CD1c-positive myeloid dendritic cell (primary cell): ENCODE results near the gene MTUS2.

ENCODE experiments used
- DNase-seq: peaks from one replicate; pipeline ENCODE4 v3.0.0-alpha.2; 2016; ENCODE audit errors: extremely low spot score

MTUS2 gene

GRCh38 chr13:29507356-29507755, 687.2 kb downstream of the MTUS2 start:
- DNase-seq: no peak

GRCh38 chr13:29508130-29508875, 688.2 kb downstream of the MTUS2 start:
- peak; percentile 81 for DNase-seq

- DNase-seq: no peak
Measured at GRCh38 chr13:29508876-29509252, 688.7 kb downstream of the MTUS2 start.

DNA sequence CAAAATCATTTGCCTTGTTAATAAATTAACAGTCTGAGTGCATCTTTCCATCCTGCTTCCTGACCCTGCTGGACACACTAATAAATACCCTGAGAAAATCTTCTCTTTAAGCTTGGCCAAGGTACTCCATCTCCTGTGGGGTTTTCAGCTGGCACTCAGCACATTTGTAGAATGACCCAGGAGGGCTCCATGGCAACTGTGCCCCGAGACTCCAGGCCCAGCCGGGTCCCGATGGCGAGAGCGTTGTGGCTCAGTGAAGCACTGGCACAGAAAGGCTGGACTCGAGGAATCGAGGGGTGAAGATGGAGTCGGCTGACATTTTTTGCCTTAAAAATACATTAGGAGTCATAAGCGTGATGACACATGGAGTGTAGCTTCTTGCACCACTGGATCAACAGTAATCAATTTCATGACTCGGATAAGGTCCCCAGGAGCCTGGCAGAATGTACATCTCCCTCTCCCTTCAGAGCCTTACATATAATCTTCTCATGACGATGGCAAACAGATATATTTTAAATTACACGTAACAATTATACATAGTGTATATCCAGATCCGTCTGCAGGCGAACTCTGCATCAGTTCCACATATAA, 690.0 kb downstream of the MTUS2 start:
- no peak for DNase-seq

DNA sequence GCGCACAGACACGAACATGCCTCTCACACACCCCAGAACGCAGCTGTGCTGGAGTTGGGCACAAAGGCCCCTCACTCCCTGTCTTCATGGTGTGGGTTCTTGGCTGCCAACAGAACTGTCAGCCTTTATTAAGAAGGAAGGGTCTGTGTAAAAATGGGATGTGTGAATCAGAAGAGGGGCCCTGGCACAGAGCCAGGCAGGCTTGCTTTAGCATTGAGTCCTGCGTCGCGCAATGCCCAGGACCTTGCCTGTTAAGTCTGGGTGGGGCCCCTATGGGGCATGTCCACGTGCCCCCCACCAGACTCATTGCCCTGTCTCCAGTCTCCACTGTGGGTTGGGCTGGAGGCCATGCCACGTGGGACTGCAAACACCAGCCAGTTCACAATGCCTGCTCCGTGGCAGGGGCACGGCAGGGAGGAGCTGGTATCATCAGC, 690.5 kb downstream of the MTUS2 start:
- no peak for DNase-seq

GRCh38 chr13:29511106-29511796, 691.1 kb downstream of the MTUS2 start:
- DNase-seq: no peak

- DNase-seq: no peak
Measured at GRCh38 chr13:29511980-29512379, 691.8 kb downstream of the MTUS2 start.

DNA sequence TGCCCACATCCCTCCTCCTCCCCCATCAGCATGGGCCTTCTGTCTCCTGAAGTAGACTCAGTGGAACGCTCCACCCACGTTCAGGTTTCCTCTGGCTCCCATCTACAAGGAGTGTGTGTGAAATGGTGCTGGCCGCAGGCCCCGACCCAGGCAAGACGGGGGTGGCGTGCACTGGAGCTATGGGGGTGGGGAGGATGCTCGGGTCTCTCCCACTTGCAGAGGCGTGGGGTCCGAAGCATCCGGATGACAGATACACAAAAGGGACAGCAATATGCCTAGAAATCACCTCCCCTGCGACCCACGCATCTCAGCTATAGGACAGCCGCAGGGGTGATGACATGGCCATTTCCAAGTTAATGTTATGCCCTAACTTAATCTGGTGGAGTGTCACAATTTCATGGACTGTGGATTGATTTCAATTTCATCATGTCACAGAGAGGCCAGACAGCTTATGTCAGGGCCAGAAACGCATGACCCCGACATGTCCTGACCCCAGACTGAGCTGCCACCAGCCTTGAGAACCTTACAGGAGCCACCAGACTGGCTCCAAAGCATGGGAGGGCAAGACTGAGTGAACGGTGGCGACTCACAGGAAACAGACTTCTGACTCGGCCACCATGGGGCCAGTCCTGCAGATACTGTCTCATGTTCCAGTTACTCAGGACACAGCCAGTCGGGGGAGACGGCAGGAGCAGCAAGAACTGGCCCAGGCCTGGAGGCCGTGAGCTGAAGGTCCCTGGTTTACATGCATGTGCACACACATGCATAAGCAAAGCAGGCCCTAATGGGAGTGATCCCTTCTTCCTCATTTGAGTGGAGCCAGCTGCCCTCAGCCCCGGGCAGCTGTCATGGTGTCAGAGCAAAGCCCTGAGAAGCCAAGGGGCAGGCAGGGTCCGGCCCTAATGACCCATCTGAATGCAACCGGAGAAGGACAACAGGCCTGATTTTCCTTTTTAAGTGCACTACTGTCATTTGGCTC, 693.2 kb downstream of the MTUS2 start:
- DNase-seq: no peak

DNA sequence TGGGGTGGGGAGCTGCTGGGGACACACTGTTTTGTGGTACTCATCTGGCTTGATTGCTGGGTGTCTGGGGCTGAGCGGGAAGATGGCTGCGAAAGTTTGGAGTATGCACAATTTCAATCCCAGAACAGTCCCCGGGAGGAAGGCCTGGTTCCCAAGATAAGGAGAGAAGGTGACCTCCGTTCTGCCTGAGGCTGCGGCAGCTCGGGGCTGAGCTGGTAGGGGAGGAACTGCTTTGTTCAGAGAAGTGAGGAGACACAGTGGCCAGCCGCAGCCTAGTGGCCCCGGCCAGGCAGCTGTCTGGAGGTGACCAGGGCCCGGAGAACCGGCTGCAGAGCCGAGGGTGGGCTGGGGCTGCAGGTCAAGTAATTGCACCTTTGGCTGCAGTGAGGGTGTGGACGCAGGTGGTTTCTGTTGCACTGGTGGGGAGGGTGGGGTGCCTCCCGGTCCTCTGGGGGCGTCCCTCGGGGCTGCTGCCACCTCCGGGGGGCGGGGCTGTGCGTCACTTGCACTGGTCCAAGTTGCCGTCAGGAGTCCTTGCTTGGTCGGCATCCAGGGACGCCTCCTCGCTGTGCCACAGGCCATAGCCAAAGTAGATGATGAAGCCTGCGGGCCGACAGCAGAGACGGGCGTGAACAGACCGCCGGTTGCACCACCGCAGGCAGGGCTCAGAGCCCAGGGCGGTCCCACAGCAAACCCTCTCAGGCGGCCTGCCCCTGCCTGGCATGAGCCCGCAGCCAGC, 694.0 kb downstream of the MTUS2 start:
- DNase-seq: no peak

GRCh38 chr13:29514720-29515310, 694.7 kb downstream of the MTUS2 start:
- DNase-seq: no peak

DNA sequence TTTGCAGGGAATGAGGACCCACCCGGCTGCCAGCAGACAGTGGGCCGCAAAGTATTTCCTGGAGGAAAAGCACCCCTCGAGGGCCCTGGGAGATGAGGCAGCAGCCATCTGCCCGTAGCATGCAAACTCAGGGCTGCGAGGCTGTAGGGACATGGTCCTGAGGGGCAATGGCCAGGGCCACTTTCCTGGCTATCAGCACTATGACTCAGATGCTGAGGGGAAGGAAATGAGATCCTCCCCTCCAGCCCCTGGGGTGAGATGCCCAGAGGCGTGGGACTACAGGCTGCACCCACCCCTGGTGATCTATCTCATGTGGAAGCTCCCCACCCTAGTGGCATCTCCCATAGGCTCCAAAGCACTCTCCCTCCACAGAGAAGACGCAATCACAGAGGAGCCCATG, 695.2 kb downstream of the MTUS2 start:
- no peak for DNase-seq

DNA sequence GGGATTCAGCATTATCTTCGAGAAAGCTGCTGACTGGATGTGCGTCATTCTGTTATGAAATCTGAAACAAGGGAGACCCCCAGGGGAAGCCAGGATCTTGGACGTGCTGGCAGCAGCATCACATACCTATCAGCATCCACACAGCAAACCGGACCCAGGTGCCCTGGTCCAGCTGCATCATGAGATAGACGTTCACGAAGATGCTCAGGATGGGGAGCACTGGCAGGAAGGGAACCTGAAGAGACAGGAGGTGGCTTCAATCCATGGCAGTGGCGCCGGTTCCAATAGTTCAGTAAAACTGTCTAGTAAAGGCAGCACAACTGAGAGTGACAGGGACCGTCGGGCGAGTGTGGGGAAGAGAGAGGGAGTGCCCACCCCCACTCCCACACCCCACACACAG, 695.9 kb downstream of the MTUS2 start:
- no peak for DNase-seq

DNA sequence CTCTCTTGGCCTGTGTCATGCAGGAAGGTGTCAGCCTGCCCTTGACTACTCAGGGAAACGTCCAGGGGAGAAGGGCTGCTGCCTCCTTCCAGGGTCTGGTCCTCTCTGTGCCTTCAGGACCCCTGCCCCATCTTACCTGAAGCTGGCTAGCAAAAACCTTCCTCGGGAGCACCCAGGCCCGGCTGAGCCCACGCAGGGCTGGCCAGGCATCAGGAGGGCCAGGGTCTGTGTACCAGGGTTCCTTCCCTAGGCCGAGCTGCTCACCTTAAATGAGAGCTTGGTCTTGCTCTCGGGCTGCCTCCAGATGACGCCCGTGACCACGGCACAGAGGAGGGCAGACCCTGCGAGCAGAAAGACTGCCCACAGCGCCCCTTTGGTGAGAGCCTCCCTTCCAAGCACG, 696.7 kb downstream of the MTUS2 start:
- no peak for DNase-seq

DNA sequence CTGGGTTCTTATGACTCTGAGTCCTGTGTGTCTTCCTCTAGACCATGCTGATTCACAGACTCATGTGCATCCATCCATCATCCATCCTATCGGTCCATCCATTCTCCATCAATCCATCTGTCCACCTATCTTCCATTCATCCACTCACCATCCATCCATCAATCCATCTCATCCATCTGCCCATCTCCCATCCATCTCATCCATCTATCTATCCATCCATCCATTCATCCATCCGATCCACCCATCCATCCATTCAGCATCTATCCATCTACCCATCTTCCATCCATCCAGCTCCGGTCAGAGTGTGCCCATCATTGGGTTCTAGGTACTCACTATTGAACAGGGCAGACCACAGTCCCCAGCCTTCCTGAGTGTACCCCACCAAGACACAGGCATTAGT, 699.8 kb downstream of the MTUS2 start:
- DNase-seq: no peak

DNA sequence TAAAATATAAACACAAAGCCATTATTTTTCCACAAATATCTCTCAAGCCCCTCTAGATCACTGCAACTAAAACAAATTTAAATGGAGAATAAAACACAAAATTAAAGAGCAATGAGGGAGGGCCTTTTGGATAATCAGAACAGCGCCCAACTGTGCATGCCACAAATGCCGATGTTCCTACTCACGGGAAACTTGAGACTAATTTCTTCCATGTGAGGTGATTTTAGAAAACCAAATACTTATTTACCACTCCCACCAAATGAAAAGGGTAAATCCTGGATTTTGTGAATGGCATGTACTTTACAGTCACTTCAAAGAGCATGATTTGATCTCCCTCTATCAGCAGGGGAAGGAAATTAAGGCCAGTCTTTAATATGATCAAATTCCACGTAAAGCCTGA, 700.5 kb downstream of the MTUS2 start:
- DNase-seq: no peak

DNA sequence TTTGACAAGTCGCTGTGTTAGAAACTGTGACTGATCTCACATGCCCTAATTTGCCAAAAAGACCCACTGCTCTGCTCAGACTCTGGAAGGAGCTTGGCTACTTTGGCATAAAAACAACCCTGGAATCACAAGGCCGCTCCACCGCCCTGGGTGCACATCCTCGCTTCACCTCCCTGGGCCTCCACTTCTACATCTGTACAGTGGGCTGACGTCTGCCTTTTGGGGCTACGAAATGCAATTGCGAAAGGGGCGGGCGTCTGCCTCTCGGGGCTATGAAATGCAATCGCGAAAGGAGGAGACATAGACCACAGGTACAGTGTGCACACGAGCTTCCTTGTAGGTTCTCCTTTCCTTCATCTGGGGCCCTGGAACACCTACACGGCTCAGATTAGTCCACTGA, 701.2 kb downstream of the MTUS2 start:
- no peak for DNase-seq

DNA sequence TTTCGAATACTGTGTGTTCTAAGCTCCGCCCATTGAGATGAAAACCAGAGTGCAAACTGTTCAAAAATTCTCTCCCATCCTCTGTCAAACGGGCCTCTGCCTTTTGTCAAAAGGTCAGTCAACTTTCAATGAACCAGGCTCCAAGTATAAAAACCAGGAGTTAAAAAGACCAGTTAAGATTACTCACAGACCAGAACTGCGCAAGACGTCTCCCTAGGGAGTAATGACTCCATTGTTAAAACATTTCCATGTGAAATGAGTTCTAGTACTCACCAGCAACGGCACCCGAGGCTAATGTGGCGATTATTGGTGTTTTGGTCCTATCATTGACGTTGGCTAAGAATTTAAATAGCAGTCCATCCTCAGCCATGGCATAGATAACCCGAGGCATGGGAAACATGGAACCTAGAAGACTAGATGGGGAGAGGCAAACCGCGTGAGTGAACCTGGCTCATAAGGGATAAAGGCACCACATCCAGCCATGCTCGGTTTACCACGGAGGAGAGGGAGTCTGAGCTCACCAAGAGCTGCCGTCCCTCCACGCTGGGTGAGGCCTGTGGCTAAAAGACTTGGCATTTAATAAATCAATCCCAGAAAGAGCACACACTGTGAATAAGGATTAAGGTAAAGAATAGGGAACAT, 702.0 kb downstream of the MTUS2 start:
- DNase-seq: no peak

DNA sequence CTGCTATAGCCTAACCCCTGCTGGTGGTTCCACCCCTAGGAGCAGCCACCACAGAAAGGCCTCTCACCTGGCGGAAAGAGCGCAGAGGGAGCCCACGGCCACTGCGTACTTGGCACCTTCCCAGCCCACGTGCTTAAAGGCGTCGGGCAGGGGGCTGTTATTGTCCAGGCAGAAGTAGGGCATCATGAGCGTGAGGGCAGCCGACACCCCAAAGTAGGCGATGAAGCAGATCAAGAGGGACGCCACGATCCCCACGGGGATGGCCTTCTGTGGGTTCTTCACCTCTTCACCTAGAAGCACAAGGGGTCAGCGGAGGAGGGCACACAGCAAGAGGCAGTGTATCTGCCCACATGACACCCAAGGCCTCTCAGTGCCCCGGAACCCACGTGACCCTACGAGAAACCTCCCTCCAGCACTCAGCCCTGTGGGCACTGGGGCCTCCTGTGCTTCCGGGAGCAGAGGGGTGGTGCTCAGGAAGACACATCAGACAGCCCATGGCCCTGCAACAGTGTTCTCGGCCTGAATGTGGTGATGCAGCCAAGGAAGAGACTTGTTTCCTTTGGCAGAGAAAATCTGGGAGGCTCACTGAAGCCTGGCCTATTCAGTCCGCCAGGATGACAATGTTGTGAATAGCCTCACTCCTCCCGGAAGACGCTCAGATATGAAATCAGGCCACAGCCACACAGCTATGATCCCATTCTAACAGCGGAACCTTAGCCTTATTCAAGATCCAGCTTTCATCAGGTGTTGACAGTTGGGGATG, 703.2 kb downstream of the MTUS2 start:
- DNase-seq: no peak

GRCh38 chr13:29524176-29524575, 704.0 kb downstream of the MTUS2 start:
- no peak for DNase-seq

DNA sequence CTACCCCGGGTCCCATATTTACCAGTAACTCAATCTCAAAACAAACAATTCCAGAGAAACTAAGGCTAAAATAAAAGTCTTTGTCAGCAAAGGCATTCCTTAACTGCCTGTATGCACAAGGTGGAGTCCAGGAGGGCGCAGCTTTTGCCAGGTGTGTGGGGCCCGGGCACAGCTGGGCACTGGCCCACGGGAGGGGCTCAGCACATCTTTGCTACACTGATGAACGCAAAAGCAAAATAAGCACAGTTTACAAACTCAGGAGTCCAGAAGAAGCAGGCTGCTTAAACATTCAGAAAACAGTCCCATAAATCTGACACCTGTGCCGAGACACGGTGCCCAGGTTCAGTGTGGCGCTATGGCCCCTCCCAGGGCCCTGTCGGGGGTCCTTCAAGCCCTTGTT, 704.5 kb downstream of the MTUS2 start:
- no peak for DNase-seq
